Measurements from ENCODE around the gene TOMM20.

- TF ChIP-seq CTCF (IDR thresholded peaks at IDR 0.05 in 2 of 3, conservative IDR thresholded peaks at IDR 0.05 in 1 of 3; ENCODE audit: borderline replicate concordance in 1 of 3, insufficient read depth in 1 of 3, low read depth in 2 of 3, low read length in 2 of 3) (no peak), ZNF274 (IDR thresholded peaks at IDR 0.05; ENCODE audit: low read depth, low read length) (no peak), SIN3A (IDR thresholded peaks at IDR 0.05; ENCODE audit: low read depth) (no peak), POLR2A (IDR thresholded peaks at IDR 0.05; ENCODE audit: borderline replicate concordance, extremely low read depth, insufficient read depth, insufficient read length) (no peak), CEBPB (IDR thresholded peaks at IDR 0.05; ENCODE audit: low read depth) (no peak), POLR2AphosphoS5 (IDR thresholded peaks at IDR 0.05; ENCODE audit: low read depth, low read length) (no peak), EZH2phosphoT487 (IDR thresholded peaks at IDR 0.05; ENCODE audit: borderline replicate concordance) (no peak), RAD21 (IDR thresholded peaks at IDR 0.05; ENCODE audit: low read depth) (no peak), JUND (IDR thresholded peaks at IDR 0.05) (no peak), TCF7L2 (IDR thresholded peaks at IDR 0.05; ENCODE audit: borderline replicate concordance, extremely low read depth, insufficient read depth, insufficient read length) (no peak), FOSL1 (IDR thresholded peaks at IDR 0.05; ENCODE audit: low read depth) (0 out of 2 replicates have a peak, but pooled peaks have one; percentile 13)
- TF ChIP-seq, protein P1, sequence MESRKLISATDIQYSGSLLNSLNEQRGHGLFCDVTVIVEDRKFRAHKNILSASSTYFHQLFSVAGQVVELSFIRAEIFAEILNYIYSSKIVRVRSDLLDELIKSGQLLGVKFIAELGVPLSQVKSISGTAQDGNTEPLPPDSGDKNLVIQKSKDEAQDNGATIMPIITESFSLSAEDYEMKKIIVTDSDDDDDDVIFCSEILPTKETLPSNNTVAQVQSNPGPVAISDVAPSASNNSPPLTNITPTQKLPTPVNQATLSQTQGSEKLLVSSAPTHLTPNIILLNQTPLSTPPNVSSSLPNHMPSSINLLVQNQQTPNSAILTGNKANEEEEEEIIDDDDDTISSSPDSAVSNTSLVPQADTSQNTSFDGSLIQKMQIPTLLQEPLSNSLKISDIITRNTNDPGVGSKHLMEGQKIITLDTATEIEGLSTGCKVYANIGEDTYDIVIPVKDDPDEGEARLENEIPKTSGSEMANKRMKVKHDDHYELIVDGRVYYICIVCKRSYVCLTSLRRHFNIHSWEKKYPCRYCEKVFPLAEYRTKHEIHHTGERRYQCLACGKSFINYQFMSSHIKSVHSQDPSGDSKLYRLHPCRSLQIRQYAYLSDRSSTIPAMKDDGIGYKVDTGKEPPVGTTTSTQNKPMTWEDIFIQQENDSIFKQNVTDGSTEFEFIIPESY (IDR thresholded peaks at IDR 0.05; ENCODE audit: extremely low read depth, insufficient replicate concordance, low read length): no peak
- TF ChIP-seq, protein P2, sequence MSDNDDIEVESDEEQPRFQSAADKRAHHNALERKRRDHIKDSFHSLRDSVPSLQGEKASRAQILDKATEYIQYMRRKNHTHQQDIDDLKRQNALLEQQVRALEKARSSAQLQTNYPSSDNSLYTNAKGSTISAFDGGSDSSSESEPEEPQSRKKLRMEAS (IDR thresholded peaks at IDR 0.05): no peak; the same call in 1 of the 2 replicates
These were observed 60.2 kb downstream of the TOMM20 start for GRCh38 chr1:235068158-235069121.
